ENCODE measurements around the gene SETSIP. TPM values are rescaled to one million over a fixed set of nuclear protein-coding genes. Genes with fewer than 3 reads are reported as not detected.
A peak's percentile ranks its signal among the peaks of the same experiment; 100 is the strongest.

Gene SETSIP
- total RNA-seq, 2 experiments from 2014 or later = not detected

DNA sequence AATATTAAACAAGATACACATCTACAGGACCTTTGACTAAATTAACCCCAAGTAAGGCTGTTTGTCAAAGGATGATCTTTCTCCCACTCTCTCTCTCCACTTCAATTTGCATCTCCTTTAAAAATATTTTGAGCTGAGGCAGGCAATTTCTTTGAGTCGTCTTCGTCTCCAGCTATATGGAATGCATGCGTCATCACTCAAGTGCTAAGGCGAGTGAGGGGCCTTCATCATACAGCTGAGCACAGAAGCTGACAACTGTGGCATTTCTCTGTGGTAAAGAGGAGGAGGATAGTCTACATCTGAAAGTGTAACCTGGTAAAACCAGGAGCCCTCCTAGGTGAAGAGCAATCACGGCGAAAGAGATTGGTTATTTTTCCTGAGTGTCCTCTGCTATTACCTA is 37.8 kb downstream of the SETSIP start:
- no peak for DNase-seq
- no peaks in the 10 kb centered on the region for H3K9me3 ChIP-seq (ENCODE audit: control insufficient read depth in 1 of 2, insufficient read depth in 1 of 2, low read length in 2 of 2)
- H3K27me3 Mint-ChIP-seq = peaks cover 12% of the 10 kb centered on the region
- no peaks in the 10 kb centered on the region for H3K9me3 Mint-ChIP-seq
- no peak overlapping the region for H3K4me3 ChIP-seq (ENCODE audit: low read length)
- H3K4me1 ChIP-seq (ENCODE audit: insufficient read depth, low read length) = no peaks in the 10 kb centered on the region
- H3K36me3 ChIP-seq (ENCODE audit: insufficient read depth, low read length) = no peaks in the 10 kb centered on the region
- intact Hi-C loops (cut with DNase I, micrococcal nuclease) = no loop called here
- ChIA-PET CTCF (interaction anchor here (1.0 kb wide), 1 partner anchor 15 kb away, joined by 3 read pairs; no protein-coding TSS in a partner anchor), POLR2A (no interaction called here)
- H3K36me3 Mint-ChIP-seq (ENCODE audit: low read depth) = no peaks in the 10 kb centered on the region
- TF ChIP-seq, protein P1, sequence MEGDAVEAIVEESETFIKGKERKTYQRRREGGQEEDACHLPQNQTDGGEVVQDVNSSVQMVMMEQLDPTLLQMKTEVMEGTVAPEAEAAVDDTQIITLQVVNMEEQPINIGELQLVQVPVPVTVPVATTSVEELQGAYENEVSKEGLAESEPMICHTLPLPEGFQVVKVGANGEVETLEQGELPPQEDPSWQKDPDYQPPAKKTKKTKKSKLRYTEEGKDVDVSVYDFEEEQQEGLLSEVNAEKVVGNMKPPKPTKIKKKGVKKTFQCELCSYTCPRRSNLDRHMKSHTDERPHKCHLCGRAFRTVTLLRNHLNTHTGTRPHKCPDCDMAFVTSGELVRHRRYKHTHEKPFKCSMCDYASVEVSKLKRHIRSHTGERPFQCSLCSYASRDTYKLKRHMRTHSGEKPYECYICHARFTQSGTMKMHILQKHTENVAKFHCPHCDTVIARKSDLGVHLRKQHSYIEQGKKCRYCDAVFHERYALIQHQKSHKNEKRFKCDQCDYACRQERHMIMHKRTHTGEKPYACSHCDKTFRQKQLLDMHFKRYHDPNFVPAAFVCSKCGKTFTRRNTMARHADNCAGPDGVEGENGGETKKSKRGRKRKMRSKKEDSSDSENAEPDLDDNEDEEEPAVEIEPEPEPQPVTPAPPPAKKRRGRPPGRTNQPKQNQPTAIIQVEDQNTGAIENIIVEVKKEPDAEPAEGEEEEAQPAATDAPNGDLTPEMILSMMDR (IDR thresholded peaks at IDR 0.05) = no peak
- no peak overlapping the region for H3K27ac Mint-ChIP-seq
- ATAC-seq (ENCODE audit: poor library complexity) = no peak
- H3K4me3 Mint-ChIP-seq = no peak overlapping the region
- no peak overlapping the region for H3K27ac ChIP-seq (ENCODE audit: low read depth in 1 of 2, low read length in 2 of 2)
- no peaks in the 10 kb centered on the region for H3K4me1 Mint-ChIP-seq (ENCODE audit: low read depth)
- H3K27me3 ChIP-seq (ENCODE audit: control insufficient read depth in 1 of 2, insufficient read depth in 2 of 2, low read length in 2 of 2) = no peaks in the 10 kb centered on the region

DNA sequence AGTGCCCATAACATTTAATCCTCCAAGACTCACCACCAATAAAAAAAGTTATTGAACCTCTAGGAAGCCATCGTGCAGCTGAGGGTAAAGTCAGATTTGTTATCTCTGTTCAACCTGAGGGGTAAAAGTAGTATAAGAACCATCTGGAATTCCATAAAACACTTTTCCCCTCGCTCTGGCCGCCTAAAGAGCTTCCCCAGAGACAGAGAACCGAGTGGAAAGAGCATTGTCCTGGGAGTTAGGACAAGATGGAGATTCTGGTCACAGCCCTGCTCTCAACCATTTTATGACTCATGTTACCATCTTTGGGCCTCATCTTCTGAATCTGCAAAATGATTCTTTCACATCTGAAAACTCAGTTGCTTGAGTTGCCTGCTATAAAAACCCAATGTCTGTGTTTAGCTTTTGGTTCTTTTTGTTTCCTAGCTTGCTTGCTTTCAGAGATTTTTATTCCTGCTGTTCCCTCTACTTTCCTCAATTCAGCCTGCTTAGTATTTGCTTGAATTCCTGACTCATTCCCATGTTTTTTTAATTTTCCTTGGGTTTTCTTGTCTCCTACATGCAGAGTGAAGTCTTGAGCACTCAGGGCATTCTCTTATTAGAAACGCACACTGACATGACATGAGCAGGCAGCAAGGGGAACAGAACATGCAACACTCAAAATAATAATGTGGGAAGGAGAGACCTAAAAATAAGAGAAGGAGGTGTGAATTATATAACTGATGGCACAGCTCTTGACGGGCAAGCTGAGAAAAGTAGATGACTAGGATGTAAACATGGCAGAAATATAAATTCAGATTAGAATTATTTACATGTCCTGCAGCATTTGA is 43.7 kb downstream of the SETSIP start:
- Mint-ChIP-seq H3K9me3 (no peaks in the 10 kb centered on the region), H3K36me3 (ENCODE audit: low read depth) (no peaks in the 10 kb centered on the region), H3K4me1 (ENCODE audit: low read depth) (peaks cover 16% of the 10 kb centered on the region), H3K27ac (no peak overlapping the region), H3K27me3 (peaks cover 41% of the 10 kb centered on the region), H3K4me3 (no peak overlapping the region)
- DNase-seq (no peak), ATAC-seq (ENCODE audit: poor library complexity) (no peak)
- H3K36me3 ChIP-seq (ENCODE audit: insufficient read depth, low read length) = no peaks in the 10 kb centered on the region
- intact Hi-C loops (cut with DNase I, micrococcal nuclease) = no loop called here
- H3K4me3 ChIP-seq (ENCODE audit: low read length) = no peak overlapping the region
- ChIA-PET POLR2A (no interaction called here), CTCF (interaction anchor here (0.6 kb wide), 1 partner anchor 187 kb away, joined by 4 read pairs; no protein-coding TSS in a partner anchor)
- peaks cover 14% of the 10 kb centered on the region for H3K4me1 ChIP-seq (ENCODE audit: insufficient read depth, low read length)
- peaks cover 16 to 17% of the 10 kb centered on the region in 2 experiments for H3K27me3 ChIP-seq (ENCODE audit: control insufficient read depth in 1 of 2, insufficient read depth in 2 of 2, low read length in 2 of 2)
- H3K27ac ChIP-seq (ENCODE audit: low read depth in 1 of 2, low read length in 2 of 2) = no peak overlapping the region
- H3K9me3 ChIP-seq (ENCODE audit: control insufficient read depth in 1 of 2, insufficient read depth in 1 of 2, low read length in 2 of 2) = peaks cover 0 to 6% of the 10 kb centered on the region in 2 experiments
- TF ChIP-seq, protein P1 (IDR thresholded peaks at IDR 0.05) = no peak

DNA sequence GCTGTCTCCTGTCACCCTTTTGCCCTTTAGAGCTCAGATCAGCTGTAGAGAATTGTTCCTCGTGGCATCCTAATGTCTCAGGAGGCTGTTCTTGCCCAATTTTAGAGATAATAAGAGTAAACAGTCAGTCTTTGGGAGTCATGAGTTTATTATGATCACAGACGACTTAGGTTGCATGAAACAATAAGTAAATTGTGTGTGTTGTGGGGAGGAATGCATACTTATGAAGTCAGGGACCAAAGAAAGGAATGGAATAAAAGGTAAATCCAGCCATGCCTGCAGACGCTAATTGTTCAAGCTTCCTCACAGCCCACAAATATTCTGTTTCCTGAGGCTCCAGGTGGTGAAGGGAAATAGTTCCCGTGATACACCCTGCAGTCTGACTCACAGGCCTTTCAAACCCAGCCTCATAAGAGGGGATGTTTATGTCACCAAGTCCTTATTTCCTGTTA is 44.5 kb downstream of the SETSIP start:
- H3K9me3 ChIP-seq (ENCODE audit: control insufficient read depth in 1 of 2, insufficient read depth in 1 of 2, low read length in 2 of 2) = peaks cover 0 to 12% of the 10 kb centered on the region in 2 experiments
- no peaks in the 10 kb centered on the region for H3K9me3 Mint-ChIP-seq
- DNase-seq = peak in 2 of 14 experiments; percentile 11 to 21
- H3K27ac ChIP-seq (ENCODE audit: low read depth in 1 of 2, low read length in 2 of 2) = no peak overlapping the region
- peak overlapping the region; percentile 51 for H3K4me3 ChIP-seq (ENCODE audit: low read length)
- H3K4me1 ChIP-seq (ENCODE audit: insufficient read depth, low read length) = peaks cover 14% of the 10 kb centered on the region
- no peaks in the 10 kb centered on the region for H3K36me3 ChIP-seq (ENCODE audit: insufficient read depth, low read length)
- no peaks in the 10 kb centered on the region for H3K36me3 Mint-ChIP-seq (ENCODE audit: low read depth)
- H3K27ac Mint-ChIP-seq = no peak overlapping the region
- peaks cover 16 to 17% of the 10 kb centered on the region in 2 experiments for H3K27me3 ChIP-seq (ENCODE audit: control insufficient read depth in 1 of 2, insufficient read depth in 2 of 2, low read length in 2 of 2)
- H3K27me3 Mint-ChIP-seq = peaks cover 39% of the 10 kb centered on the region
- ChIA-PET POLR2A (interaction anchor here (0.5 kb wide), 1 partner anchor 12 kb away, joined by 3 read pairs; no protein-coding TSS in a partner anchor), CTCF (no interaction called here)
- ATAC-seq (ENCODE audit: poor library complexity) = no peak
- TF ChIP-seq, protein P1 (IDR thresholded peaks at IDR 0.05) = no peak
- intact Hi-C loops (cut with DNase I, micrococcal nuclease) = no loop called here
- peaks cover 16% of the 10 kb centered on the region for H3K4me1 Mint-ChIP-seq (ENCODE audit: low read depth)
- H3K4me3 Mint-ChIP-seq = peak overlapping the region; percentile 69
